Right lung (tissue), 10 donors: Measurements from ENCODE around the gene CARD18. TPM values are rescaled to one million over a fixed set of nuclear protein-coding genes. Genes with fewer than 3 reads are reported as not detected.

Experiments used
- DNase-seq, 2 donors: peaks; one replicate each; pipeline ENCODE4 v3.0.0-alpha.2; 2013
- long read RNA-seq, 8 donors: transcript quantifications; one replicate each; lab custom pipeline, GENCODE V29; 2026
- polyA plus RNA-seq, 5 donors: library from polyadenylated mRNA; unstranded; fragments of 120-200 nt; gene quantifications; one replicate each; pipeline versions ENCODE4 v1.2.1 to v1.2.3, GENCODE V29; 2013; ENCODE audit warnings: inconsistent platforms in 1 of 5, low replicate concordance in 1 of 5; ENCODE audit not compliant: insufficient read length in 5 of 5, insufficient read depth in 1 of 5

CARD18 gene
- under 1 TPM in 1 of 5 donors, not detected in 4; 0.30 TPM for polyA plus RNA-seq
- long read RNA-seq, donor 1: 0 reads
- long read RNA-seq, donor 2: 0 reads
- long read RNA-seq, donor 3: 0 reads
- long read RNA-seq, donor 4: 0 reads
- long read RNA-seq, donor 5: 0 reads
- long read RNA-seq, donor 6: 0 reads
- long read RNA-seq, donor 7: 0 reads
- long read RNA-seq, donor 8: 0 reads

- DNase-seq: no peak
Measured at GRCh38 chr11:105139669-105140068, at the start of gene CARD18. Gene CARD18, minus strand, starts transcription at chr11:105139769. Its CDS starts 43 bp downstream, at chr11:105139726.

GRCh38 chr11:105183987-105184386, 44.4 kb upstream of the CARD18 start:
- DNase-seq: no peak

- DNase-seq: no peak
Measured at GRCh38 chr11:105183426-105183825, 43.9 kb upstream of the CARD18 start.

GRCh38 chr11:105181521-105181920, 42.0 kb upstream of the CARD18 start:
- peak; percentile 23 to 27 for DNase-seq

GRCh38 chr11:105181100-105181499, 41.5 kb upstream of the CARD18 start:
- DNase-seq: no peak

- no peak for DNase-seq
Measured at GRCh38 chr11:105179542-105180278, 40.1 kb upstream of the CARD18 start.

- DNase-seq: no peak
Measured at GRCh38 chr11:105177658-105178057, 38.1 kb upstream of the CARD18 start.

- no peak for DNase-seq
Measured at GRCh38 chr11:105168457-105168856, 28.9 kb upstream of the CARD18 start.

GRCh38 chr11:105167244-105167643, 27.7 kb upstream of the CARD18 start:
- DNase-seq: no peak

- no peak for DNase-seq
Measured at GRCh38 chr11:105164208-105164607, 24.6 kb upstream of the CARD18 start.

GRCh38 chr11:105162506-105162905, 22.9 kb upstream of the CARD18 start:
- DNase-seq: no peak

GRCh38 chr11:105158436-105158835, 18.9 kb upstream of the CARD18 start:
- no peak for DNase-seq

- no peak for DNase-seq
Measured at GRCh38 chr11:105156720-105157119, 17.2 kb upstream of the CARD18 start.

GRCh38 chr11:105156231-105156630, 16.7 kb upstream of the CARD18 start:
- DNase-seq: no peak

- DNase-seq: no peak
Measured at GRCh38 chr11:105155679-105156078, 16.1 kb upstream of the CARD18 start.

- DNase-seq: no peak
Measured at GRCh38 chr11:105153392-105153791, 13.8 kb upstream of the CARD18 start.

- no peak for DNase-seq
Measured at GRCh38 chr11:105152560-105152959, 13.0 kb upstream of the CARD18 start.

- DNase-seq: no peak
Measured at GRCh38 chr11:105152021-105152512, 12.5 kb upstream of the CARD18 start.

GRCh38 chr11:105149477-105149876, 9.9 kb upstream of the CARD18 start:
- DNase-seq: no peak

GRCh38 chr11:105148241-105148640, 8.7 kb upstream of the CARD18 start:
- no peak for DNase-seq

GRCh38 chr11:105144887-105145286, 5.3 kb upstream of the CARD18 start:
- DNase-seq: no peak

- DNase-seq: no peak
Measured at GRCh38 chr11:105142167-105142566, 2.6 kb upstream of the CARD18 start.

GRCh38 chr11:105137286-105137685, 2.3 kb downstream of the CARD18 start:
- no peak for DNase-seq
